ENCODE data around the gene USP24.

The USP24 gene

GRCh38 chr1:55188909-55189308 lies 26.3 kb downstream of the USP24 start:
- H3K36me3 ChIP-seq (ENCODE audit: insufficient read depth, low read length), result no peaks in the 10 kb centered on the region
- no peak overlapping the region for H3K4me3 ChIP-seq
- H3K9me3 ChIP-seq (ENCODE audit: low read depth, low read length), result no peaks in the 10 kb centered on the region
- H3K27ac ChIP-seq, result no peak overlapping the region
- H3K9ac ChIP-seq (ENCODE audit: insufficient read length), result no peak overlapping the region
- TF ChIP-seq POLR2AphosphoS5 (IDR thresholded peaks at IDR 0.05; ENCODE audit: borderline replicate concordance, low read depth, low read length), result no peak
- TF ChIP-seq EZH2 (IDR thresholded peaks at IDR 0.05), result no peak
- no peak for TF ChIP-seq FOXP2 (optimal IDR thresholded peaks at IDR 0.05; ENCODE audit: control extremely low read depth, extremely low read length, insufficient read depth)
- DNase-seq (ENCODE audit: low read depth, low spot score), result no peak

- Histone ChIP-seq H3K4me3 (no peak overlapping the region), H3K27ac (no peak overlapping the region), H3K36me3 (ENCODE audit: insufficient read depth, low read length) (no peaks in the 10 kb centered on the region), H3K9ac (ENCODE audit: insufficient read length) (no peak overlapping the region), H3K9me3 (ENCODE audit: low read depth, low read length) (no peaks in the 10 kb centered on the region)
- TF ChIP-seq EZH2 (IDR thresholded peaks at IDR 0.05), result no peak
- no peak for TF ChIP-seq FOXP2 (optimal IDR thresholded peaks at IDR 0.05; ENCODE audit: control extremely low read depth, extremely low read length, insufficient read depth)
- TF ChIP-seq POLR2AphosphoS5 (IDR thresholded peaks at IDR 0.05; ENCODE audit: borderline replicate concordance, low read depth, low read length), result no peak
- DNase-seq (ENCODE audit: low read depth, low spot score), result no peak
Measured at GRCh38 chr1:55185832-55186231, 29.3 kb downstream of the USP24 start.

GRCh38 chr1:55184859-55185258 lies 30.3 kb downstream of the USP24 start:
- TF ChIP-seq FOXP2 (optimal IDR thresholded peaks at IDR 0.05; ENCODE audit: control extremely low read depth, extremely low read length, insufficient read depth) (no peak), EZH2 (IDR thresholded peaks at IDR 0.05) (no peak), POLR2AphosphoS5 (IDR thresholded peaks at IDR 0.05; ENCODE audit: borderline replicate concordance, low read depth, low read length) (no peak)
- no peak for DNase-seq (ENCODE audit: low read depth, low spot score)

GRCh38 chr1:55181666-55182065 lies 33.5 kb downstream of the USP24 start:
- no peak for DNase-seq (ENCODE audit: low read depth, low spot score)
- Histone ChIP-seq H3K9me3 (ENCODE audit: low read depth, low read length) (no peaks in the 10 kb centered on the region), H3K9ac (ENCODE audit: insufficient read length) (no peak overlapping the region), H3K4me3 (no peak overlapping the region), H3K36me3 (ENCODE audit: insufficient read depth, low read length) (no peaks in the 10 kb centered on the region; the same call in 1 of the 2 replicates), H3K27ac (no peak overlapping the region)
- TF ChIP-seq POLR2AphosphoS5 (IDR thresholded peaks at IDR 0.05; ENCODE audit: borderline replicate concordance, low read depth, low read length) (no peak), FOXP2 (optimal IDR thresholded peaks at IDR 0.05; ENCODE audit: control extremely low read depth, extremely low read length, insufficient read depth) (no peak), EZH2 (IDR thresholded peaks at IDR 0.05) (no peak)

More at GRCh38 chr1:55184859-55185258, 30.3 kb downstream of the USP24 start:
- Histone ChIP-seq H3K9me3 (ENCODE audit: low read depth, low read length) (no peaks in the 10 kb centered on the region), H3K36me3 (ENCODE audit: insufficient read depth, low read length) (no peaks in the 10 kb centered on the region), H3K9ac (ENCODE audit: insufficient read length) (no peak overlapping the region), H3K4me3 (no peak overlapping the region), H3K27ac (no peak overlapping the region)

GRCh38 chr1:55180075-55180670 lies 35.0 kb downstream of the USP24 start:
- Histone ChIP-seq H3K36me3 (ENCODE audit: insufficient read depth, low read length) (no peaks in the 10 kb centered on the region; the same call in 1 of the 2 replicates), H3K9me3 (ENCODE audit: low read depth, low read length) (no peaks in the 10 kb centered on the region), H3K9ac (ENCODE audit: insufficient read length) (no peak overlapping the region), H3K27ac (no peak overlapping the region), H3K4me3 (no peak overlapping the region)
- no peak for DNase-seq (ENCODE audit: low read depth, low spot score)
- TF ChIP-seq FOXP2 (optimal IDR thresholded peaks at IDR 0.05; ENCODE audit: control extremely low read depth, extremely low read length, insufficient read depth), result no peak
- TF ChIP-seq EZH2 (IDR thresholded peaks at IDR 0.05), result no peak
- TF ChIP-seq POLR2AphosphoS5 (IDR thresholded peaks at IDR 0.05; ENCODE audit: borderline replicate concordance, low read depth, low read length), result no peak

- Histone ChIP-seq H3K36me3 (ENCODE audit: insufficient read depth, low read length) (no peaks in the 10 kb centered on the region; the same call in 1 of the 2 replicates), H3K9ac (ENCODE audit: insufficient read length) (no peak overlapping the region), H3K4me3 (no peak overlapping the region), H3K9me3 (ENCODE audit: low read depth, low read length) (no peaks in the 10 kb centered on the region), H3K27ac (no peak overlapping the region)
- DNase-seq (ENCODE audit: low read depth, low spot score), result no peak
- TF ChIP-seq FOXP2 (optimal IDR thresholded peaks at IDR 0.05; ENCODE audit: control extremely low read depth, extremely low read length, insufficient read depth), result no peak
- TF ChIP-seq EZH2 (IDR thresholded peaks at IDR 0.05), result no peak
- no peak for TF ChIP-seq POLR2AphosphoS5 (IDR thresholded peaks at IDR 0.05; ENCODE audit: borderline replicate concordance, low read depth, low read length)
Measured at GRCh38 chr1:55179177-55179835, 35.9 kb downstream of the USP24 start.

- TF ChIP-seq EZH2 (IDR thresholded peaks at IDR 0.05) (no peak), FOXP2 (optimal IDR thresholded peaks at IDR 0.05; ENCODE audit: control extremely low read depth, extremely low read length, insufficient read depth) (no peak), POLR2AphosphoS5 (IDR thresholded peaks at IDR 0.05; ENCODE audit: borderline replicate concordance, low read depth, low read length) (no peak)
- no peaks in the 10 kb centered on the region for H3K9me3 ChIP-seq (ENCODE audit: low read depth, low read length)
- no peak overlapping the region for H3K27ac ChIP-seq
- no peak overlapping the region for H3K4me3 ChIP-seq
- H3K36me3 ChIP-seq (ENCODE audit: insufficient read depth, low read length), result peaks cover 27% of the 10 kb centered on the region; the same call in 1 of the 2 replicates
- H3K9ac ChIP-seq (ENCODE audit: insufficient read length), result no peak overlapping the region
- no peak for DNase-seq (ENCODE audit: low read depth, low spot score)
Measured at GRCh38 chr1:55172687-55173086, 42.5 kb downstream of the USP24 start.

- Histone ChIP-seq H3K36me3 (ENCODE audit: insufficient read depth, low read length) (peaks cover 27% of the 10 kb centered on the region; the same call in 1 of the 2 replicates), H3K4me3 (no peak overlapping the region), H3K9ac (ENCODE audit: insufficient read length) (no peak overlapping the region), H3K27ac (no peak overlapping the region), H3K9me3 (ENCODE audit: low read depth, low read length) (no peaks in the 10 kb centered on the region)
- no peak for DNase-seq (ENCODE audit: low read depth, low spot score)
- no peak for TF ChIP-seq FOXP2 (optimal IDR thresholded peaks at IDR 0.05; ENCODE audit: control extremely low read depth, extremely low read length, insufficient read depth)
- no peak for TF ChIP-seq POLR2AphosphoS5 (IDR thresholded peaks at IDR 0.05; ENCODE audit: borderline replicate concordance, low read depth, low read length)
- TF ChIP-seq EZH2 (IDR thresholded peaks at IDR 0.05), result no peak
Measured at GRCh38 chr1:55172272-55172671, 42.9 kb downstream of the USP24 start.

Data from SK-N-MC (cell line).